Stimulated activated CD8-positive, alpha-beta memory T cell treated with anti-CD3 and anti-CD28 coated beads, Interleukin-4, amount 100 ng/mL, for 24 hours (primary cell): ENCODE data around the gene CDK14.

Experiments used
- DNase-seq: peaks from one replicate; pipeline ENCODE4 v3.0.0-alpha.2; 2020; ENCODE audit warnings: low read depth

CDK14 gene

GRCh38 chr7:90841759-90842429 is 245.8 kb downstream of the CDK14 start:
- DNase-seq: no peak

- no peak for DNase-seq
These were observed 246.3 kb downstream of the CDK14 start for GRCh38 chr7:90842430-90842788.

GRCh38 chr7:90843472-90843871 is 247.4 kb downstream of the CDK14 start:
- no peak for DNase-seq

GRCh38 chr7:90844421-90844820 is 248.3 kb downstream of the CDK14 start:
- no peak for DNase-seq

GRCh38 chr7:90846192-90846591 is 250.1 kb downstream of the CDK14 start:
- no peak for DNase-seq

- DNase-seq: no peak
These were observed 253.9 kb downstream of the CDK14 start for GRCh38 chr7:90850066-90850465.

GRCh38 chr7:90850471-90850870 is 254.3 kb downstream of the CDK14 start:
- DNase-seq: no peak

GRCh38 chr7:90853205-90853604 is 257.1 kb downstream of the CDK14 start:
- DNase-seq: no peak

GRCh38 chr7:90856351-90857070 is 260.4 kb downstream of the CDK14 start:
- no peak for DNase-seq

GRCh38 chr7:90857603-90858002 is 261.5 kb downstream of the CDK14 start:
- no peak for DNase-seq

- DNase-seq: no peak
These were observed 262.4 kb downstream of the CDK14 start for GRCh38 chr7:90858546-90858945.

- DNase-seq: no peak
These were observed 263.4 kb downstream of the CDK14 start for GRCh38 chr7:90859521-90859920.

GRCh38 chr7:90864088-90864487 is 268.0 kb downstream of the CDK14 start:
- no peak for DNase-seq

- DNase-seq: no peak
These were observed 273.2 kb downstream of the CDK14 start for GRCh38 chr7:90869335-90869734.

GRCh38 chr7:90876701-90877100 is 280.6 kb downstream of the CDK14 start:
- DNase-seq: no peak

- DNase-seq: no peak
These were observed 281.1 kb downstream of the CDK14 start for GRCh38 chr7:90877201-90877600.

GRCh38 chr7:90879924-90880323 is 283.8 kb downstream of the CDK14 start:
- no peak for DNase-seq

- no peak for DNase-seq
These were observed 290.3 kb downstream of the CDK14 start for GRCh38 chr7:90886416-90886815.

GRCh38 chr7:90889210-90889609 is 293.1 kb downstream of the CDK14 start:
- DNase-seq: no peak

- DNase-seq: no peak
These were observed 293.5 kb downstream of the CDK14 start for GRCh38 chr7:90889644-90890043.

- DNase-seq: no peak
These were observed 295.4 kb downstream of the CDK14 start for GRCh38 chr7:90891529-90891928.

- DNase-seq: no peak
These were observed 296.1 kb downstream of the CDK14 start for GRCh38 chr7:90892213-90892612.

GRCh38 chr7:90894122-90894521 is 298.0 kb downstream of the CDK14 start:
- DNase-seq: no peak

GRCh38 chr7:90896458-90896857 is 300.3 kb downstream of the CDK14 start:
- DNase-seq: no peak
